HUES64 (cell line): Measurements from ENCODE around the gene DHX29.

Experiments used
- H3K27ac ChIP-seq: 2 replicates; pipeline ENCODE4 v1.7.0; 2013; ENCODE audit warnings: low read depth, low read length, inconsistent platforms
- H3K27me3 ChIP-seq: 2 replicates; pipeline ENCODE4 v1.6.1; 2013; ENCODE audit warnings: mild to moderate bottlenecking, low read length; ENCODE audit not compliant: insufficient read depth
- H3K36me3 ChIP-seq: 2 replicates; pipeline ENCODE4 v1.6.1; 2013; ENCODE audit warnings: mild to moderate bottlenecking, low read length; ENCODE audit not compliant: insufficient read depth
- H3K4me1 ChIP-seq: 2 replicates; pipeline ENCODE4 v1.6.1; 2013; ENCODE audit warnings: mild to moderate bottlenecking, low read length, moderate library complexity; ENCODE audit not compliant: insufficient read depth
- H3K4me3 ChIP-seq: 2 replicates; pipeline ENCODE4 v1.5.1; 2013; ENCODE audit warnings: mild to moderate bottlenecking, low read length, moderate library complexity
- H3K9ac ChIP-seq: 2 replicates; pipeline ENCODE4 v1.6.1; 2013; ENCODE audit warnings: mild to moderate bottlenecking, low read depth, low read length
- H3K9me3 ChIP-seq: 2 replicates; pipeline ENCODE4 v1.6.1; 2013; ENCODE audit warnings: low read depth, low read length; ENCODE audit not compliant: insufficient read depth
- WGBS: fragments of 150-250, 120-280 bp; methylation state at CpG from one replicate; pipeline ENCODE4 v1.1.7; 2013; ENCODE audit warnings: missing lambda C conversion rate; 5-methylcytosine and 5-hydroxymethylcytosine counted together

DHX29 gene

GRCh38 chr5:55220433-55221185 lies 86.9 kb downstream of the DHX29 start:
- no peaks in the 10 kb centered on the region for H3K9me3 ChIP-seq
- peaks cover 87% of the 10 kb centered on the region for H3K27me3 ChIP-seq
- H3K36me3 ChIP-seq: no peaks in the 10 kb centered on the region
- under 1% methylated on average over 62 of the region's 62 CpGs for WGBS
- H3K9ac ChIP-seq: no peak overlapping the region
- no peak overlapping the region for H3K27ac ChIP-seq
- peak overlapping the region; percentile 50 for H3K4me3 ChIP-seq
- peaks cover 33% of the 10 kb centered on the region for H3K4me1 ChIP-seq

- peaks cover 33% of the 10 kb centered on the region for H3K4me1 ChIP-seq
- H3K4me3 ChIP-seq: peak overlapping the region; percentile 50
- no peaks in the 10 kb centered on the region for H3K9me3 ChIP-seq
- peaks cover 79% of the 10 kb centered on the region for H3K27me3 ChIP-seq
- H3K9ac ChIP-seq: no peak overlapping the region
- no peak overlapping the region for H3K27ac ChIP-seq
- WGBS: 84% methylated on average over 3 of the region's 3 CpGs
- no peaks in the 10 kb centered on the region for H3K36me3 ChIP-seq
Observed at GRCh38 chr5:55219770-55220169, 87.7 kb downstream of the DHX29 start.

GRCh38 chr5:55218967-55219366 lies 88.5 kb downstream of the DHX29 start:
- 53% methylated on average over 3 of the region's 4 CpGs for WGBS
- H3K27ac ChIP-seq: no peak overlapping the region
- H3K27me3 ChIP-seq: peaks cover 71% of the 10 kb centered on the region

GRCh38 chr5:55211184-55211874 lies 96.2 kb downstream of the DHX29 start:
- WGBS: 93% methylated on average over 1 of the region's 2 CpGs
- peaks cover 9% of the 10 kb centered on the region; the same call in 1 of the 2 replicates for H3K27me3 ChIP-seq

More at GRCh38 chr5:55218967-55219366, 88.5 kb downstream of the DHX29 start:
- no peak overlapping the region for H3K9ac ChIP-seq
- no peak overlapping the region for H3K4me3 ChIP-seq
- H3K4me1 ChIP-seq: peaks cover 33% of the 10 kb centered on the region
- no peaks in the 10 kb centered on the region for H3K36me3 ChIP-seq
- no peaks in the 10 kb centered on the region for H3K9me3 ChIP-seq

More at GRCh38 chr5:55211184-55211874, 96.2 kb downstream of the DHX29 start:
- Histone ChIP-seq H3K9me3 (no peaks in the 10 kb centered on the region), H3K27ac (no peak overlapping the region), H3K9ac (no peak overlapping the region), H3K4me1 (no peaks in the 10 kb centered on the region), H3K36me3 (no peaks in the 10 kb centered on the region), H3K4me3 (no peak overlapping the region)
